Thyroid gland (tissue), 4 donors: Measurements from ENCODE around the gene LAIR2.

Experiments
- CTCF ChIP-seq, 6 experiments: fragments of 200-600 bp in 3 of 6; fragments of 450-650 bp in 3 of 6; sonication (generic) in 3 of 6; IDR thresholded peaks; one replicate each; pipeline ENCODE4 v1.5.1; 2016 to 2019; ENCODE audit warnings: antibody characterized with exemption in 6 of 6, mild to moderate bottlenecking in 2 of 6, inconsistent platforms in 1 of 6, moderate library complexity in 1 of 6
- POLR2A ChIP-seq, 2 donors: fragments of 450-650 bp; IDR thresholded peaks; one replicate each; pipeline ENCODE4 v1.6.1; 2017; ENCODE audit warnings: antibody characterized with exemption in 2 of 2, mild to moderate bottlenecking in 2 of 2, moderate library complexity in 1 of 2

- TF ChIP-seq CTCF (IDR thresholded peaks at IDR 0.05) (no peak), POLR2A (IDR thresholded peaks at IDR 0.05) (no peak)
Observed at GRCh38 chr19:54455786-54456422, 46.7 kb upstream of the LAIR2 start.
